Renal cortex interstitium (tissue), 15 donors: ENCODE measurements around the gene ZNF213. TPM values are rescaled to one million over a fixed set of nuclear protein-coding genes. Genes with fewer than 3 reads are reported as not detected.
A peak's percentile ranks its signal among the peaks of the same experiment; 100 is the strongest.

Experiments
- DNase-seq, 11 donors: peaks; one replicate each; pipeline ENCODE4 v3.0.0-alpha.2; 2013; ENCODE audit warnings: low read depth in 9 of 11, low spot score in 4 of 11; ENCODE audit errors: extremely low read depth in 1 of 11
- long read RNA-seq, 16 experiments: transcript quantifications; one replicate each; lab custom pipeline, GENCODE V29; 2026
- polyA plus RNA-seq, 3 donors: library from polyadenylated mRNA; unstranded; fragments of 120-200 nt; gene quantifications; one replicate each; pipeline ENCODE4 v1.2.1, GENCODE V29; 2013; ENCODE audit not compliant: insufficient read length in 3 of 3

ZNF213 gene, protein sequence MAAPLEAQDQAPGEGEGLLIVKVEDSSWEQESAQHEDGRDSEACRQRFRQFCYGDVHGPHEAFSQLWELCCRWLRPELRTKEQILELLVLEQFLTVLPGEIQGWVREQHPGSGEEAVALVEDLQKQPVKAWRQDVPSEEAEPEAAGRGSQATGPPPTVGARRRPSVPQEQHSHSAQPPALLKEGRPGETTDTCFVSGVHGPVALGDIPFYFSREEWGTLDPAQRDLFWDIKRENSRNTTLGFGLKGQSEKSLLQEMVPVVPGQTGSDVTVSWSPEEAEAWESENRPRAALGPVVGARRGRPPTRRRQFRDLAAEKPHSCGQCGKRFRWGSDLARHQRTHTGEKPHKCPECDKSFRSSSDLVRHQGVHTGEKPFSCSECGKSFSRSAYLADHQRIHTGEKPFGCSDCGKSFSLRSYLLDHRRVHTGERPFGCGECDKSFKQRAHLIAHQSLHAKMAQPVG
- polyA plus RNA-seq, result 10 to 100 TPM in 2 of 3 donors, 1 to 10 TPM in 1; 8.6 to 17.5 (median 13.3) TPM
- long read RNA-seq, donor 1, result 0 reads
- long read RNA-seq, donor 2, full-length matches to known transcripts, result 3 of 3 reads
- long read RNA-seq, donor 2, partial matches to known transcripts, result 0 of 3 reads
- long read RNA-seq, donor 2, other reads (novel, unspliced or antisense), result 0 of 3 reads
- long read RNA-seq, donor 3, full-length matches to known transcripts, result 3 of 3 reads
- long read RNA-seq, donor 3, partial matches to known transcripts, result 0 of 3 reads
- long read RNA-seq, donor 3, other reads (novel, unspliced or antisense), result 0 of 3 reads
- long read RNA-seq, donor 4, partial matches to known transcripts, result 16 of 24 reads
- long read RNA-seq, donor 4, other reads (novel, unspliced or antisense), result 7 of 24 reads
- long read RNA-seq, donor 5, result 0 reads
- long read RNA-seq, donor 6, partial matches to known transcripts, result 0 of 4 reads
- long read RNA-seq, donor 6, other reads (novel, unspliced or antisense), result 0 of 4 reads
- long read RNA-seq, donor 7, partial matches to known transcripts, result 0 of 2 reads
- long read RNA-seq, donor 7, other reads (novel, unspliced or antisense), result 0 of 2 reads
- long read RNA-seq, donor 8, result 0 reads
- long read RNA-seq, donor 9, partial matches to known transcripts, result 0 of 2 reads
- long read RNA-seq, donor 9, other reads (novel, unspliced or antisense), result 0 of 2 reads
- long read RNA-seq, donor 10, partial matches to known transcripts, result 0 of 2 reads
- long read RNA-seq, donor 10, other reads (novel, unspliced or antisense), result 0 of 2 reads
- long read RNA-seq, donor 11, partial matches to known transcripts, result 0 of 2 reads
- long read RNA-seq, donor 11, other reads (novel, unspliced or antisense), result 0 of 2 reads
- long read RNA-seq, donor 12, partial matches to known transcripts, result 0 of 2 reads
- long read RNA-seq, donor 12, other reads (novel, unspliced or antisense), result 0 of 2 reads
- long read RNA-seq, donor 13, result 0 reads
- long read RNA-seq, donor 14, partial matches to known transcripts, result 0 of 1 reads
- long read RNA-seq, donor 14, other reads (novel, unspliced or antisense), result 0 of 1 reads
- long read RNA-seq, donor 15, full-length matches to known transcripts, result 1 of 1 reads
- long read RNA-seq, donor 15, partial matches to known transcripts, result 0 of 1 reads
- long read RNA-seq, donor 15, other reads (novel, unspliced or antisense), result 0 of 1 reads
- long read RNA-seq, donor 16, partial matches to known transcripts, result 0 of 7 reads
- long read RNA-seq, donor 16, other reads (novel, unspliced or antisense), result 0 of 7 reads

DNA sequence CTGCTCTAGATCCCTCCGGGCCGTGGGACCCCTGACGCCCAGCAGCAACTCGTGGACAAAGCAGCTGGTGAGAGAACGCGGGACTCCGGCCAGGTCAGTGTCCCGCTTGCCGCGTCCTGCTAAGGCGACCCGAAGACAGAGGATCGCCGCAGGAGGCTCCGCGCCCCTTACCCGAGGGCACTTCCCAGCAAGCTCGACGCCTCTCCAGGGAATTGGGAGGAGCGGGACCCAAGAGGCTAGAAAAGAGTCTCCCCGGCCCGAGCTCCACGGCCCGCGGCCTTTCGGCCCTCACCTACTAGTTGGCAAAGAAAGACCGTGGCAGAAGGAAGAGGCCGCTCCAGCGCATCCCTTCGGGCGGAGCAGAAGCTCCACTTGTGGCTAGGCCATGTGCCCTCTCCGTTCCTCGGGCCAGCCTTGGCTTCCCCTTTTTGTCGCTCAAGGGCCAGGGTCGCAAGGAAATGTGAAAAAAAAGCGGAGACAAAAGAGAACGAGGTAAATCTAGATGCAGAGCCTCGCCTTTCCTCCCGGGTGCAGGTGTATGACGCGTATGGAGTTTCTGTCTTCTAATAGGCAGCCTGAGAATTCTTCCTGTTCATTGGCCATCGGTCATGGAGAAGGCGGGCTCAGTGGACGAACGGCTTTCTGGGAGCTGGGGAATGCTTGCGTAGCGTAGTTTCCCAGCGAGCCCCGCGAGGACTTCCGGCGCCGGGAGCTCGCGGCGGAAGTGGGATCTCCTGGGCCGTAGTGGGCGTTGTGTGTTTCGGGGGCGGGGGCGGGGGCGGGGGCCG, at the start of gene ZNF213:
ZNF213 (plus strand) TSS at position 692 of the 788 bp plus-strand sequence. CDS start 2,252 bp downstream, outside the sequence.
- DNase-seq, result peak in 10 of 11 donors; percentile 94 to 99 (median 97)

DNA sequence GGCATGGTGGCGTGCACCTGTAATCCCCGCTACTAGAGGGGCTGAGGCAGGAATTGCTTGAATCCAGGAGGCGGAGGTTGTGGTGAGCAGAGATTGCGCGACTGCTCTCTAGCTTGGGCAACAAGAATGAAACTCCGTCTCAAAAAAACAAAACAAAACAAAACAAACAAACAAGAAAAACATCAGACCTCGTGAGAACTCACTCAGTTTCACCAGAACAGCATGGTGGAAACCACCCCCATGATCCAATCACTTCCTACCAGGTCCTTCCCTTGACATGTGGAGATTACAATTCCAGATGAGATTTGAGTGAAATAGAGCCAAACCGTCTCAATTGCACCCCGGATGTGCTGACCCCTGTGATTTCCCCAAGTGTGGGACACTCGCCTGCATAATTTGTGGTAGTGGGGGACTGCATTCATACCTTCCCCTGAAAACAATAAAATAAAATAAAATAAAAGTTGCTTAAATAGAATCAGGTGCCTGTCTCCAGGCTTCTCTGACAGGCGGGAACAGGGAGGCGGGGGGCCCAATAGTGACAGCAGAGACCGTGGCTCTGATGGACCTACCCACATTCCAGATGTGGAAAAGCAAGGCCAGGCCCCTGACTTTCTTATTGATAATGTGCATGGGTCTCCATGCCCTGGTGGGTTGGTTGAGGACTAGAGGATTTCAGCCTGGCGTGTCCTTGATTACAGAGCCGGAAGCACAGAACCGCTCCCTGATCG, 48.8 kb upstream of the ZNF213 start:
- DNase-seq, result no peak

DNA sequence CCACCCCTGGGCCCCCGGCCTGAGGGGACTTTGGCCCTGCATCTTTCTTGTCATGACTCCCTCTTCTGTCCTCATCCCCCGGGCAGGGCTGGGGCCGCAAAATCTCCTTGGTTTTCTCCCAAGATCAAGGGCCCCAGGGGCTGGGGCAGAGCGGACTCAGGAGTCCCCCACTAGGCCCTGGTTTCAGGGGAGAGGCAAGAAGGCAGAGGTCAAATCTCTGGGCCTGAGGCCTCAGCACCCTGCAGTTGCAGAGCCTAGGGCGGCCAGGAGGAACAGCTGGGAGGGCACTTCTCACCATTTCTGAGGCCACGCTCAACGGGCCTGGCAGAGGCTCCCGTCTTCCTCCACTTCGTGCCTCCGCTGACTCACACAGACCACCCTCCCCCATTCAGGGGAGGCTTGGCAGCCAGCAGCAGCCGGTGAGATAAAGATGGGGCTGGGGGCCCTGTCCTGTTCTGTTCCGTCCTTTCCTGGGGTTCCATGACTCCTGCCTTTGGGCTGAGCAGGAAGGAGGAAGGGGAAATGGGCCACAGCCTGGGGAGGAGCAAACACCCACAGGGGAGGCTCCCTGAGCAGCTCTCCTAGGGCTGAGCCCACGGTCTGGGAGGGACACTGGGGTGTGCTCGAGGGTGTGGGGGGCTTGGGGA, 48.1 kb upstream of the ZNF213 start:
- no peak for DNase-seq

DNA sequence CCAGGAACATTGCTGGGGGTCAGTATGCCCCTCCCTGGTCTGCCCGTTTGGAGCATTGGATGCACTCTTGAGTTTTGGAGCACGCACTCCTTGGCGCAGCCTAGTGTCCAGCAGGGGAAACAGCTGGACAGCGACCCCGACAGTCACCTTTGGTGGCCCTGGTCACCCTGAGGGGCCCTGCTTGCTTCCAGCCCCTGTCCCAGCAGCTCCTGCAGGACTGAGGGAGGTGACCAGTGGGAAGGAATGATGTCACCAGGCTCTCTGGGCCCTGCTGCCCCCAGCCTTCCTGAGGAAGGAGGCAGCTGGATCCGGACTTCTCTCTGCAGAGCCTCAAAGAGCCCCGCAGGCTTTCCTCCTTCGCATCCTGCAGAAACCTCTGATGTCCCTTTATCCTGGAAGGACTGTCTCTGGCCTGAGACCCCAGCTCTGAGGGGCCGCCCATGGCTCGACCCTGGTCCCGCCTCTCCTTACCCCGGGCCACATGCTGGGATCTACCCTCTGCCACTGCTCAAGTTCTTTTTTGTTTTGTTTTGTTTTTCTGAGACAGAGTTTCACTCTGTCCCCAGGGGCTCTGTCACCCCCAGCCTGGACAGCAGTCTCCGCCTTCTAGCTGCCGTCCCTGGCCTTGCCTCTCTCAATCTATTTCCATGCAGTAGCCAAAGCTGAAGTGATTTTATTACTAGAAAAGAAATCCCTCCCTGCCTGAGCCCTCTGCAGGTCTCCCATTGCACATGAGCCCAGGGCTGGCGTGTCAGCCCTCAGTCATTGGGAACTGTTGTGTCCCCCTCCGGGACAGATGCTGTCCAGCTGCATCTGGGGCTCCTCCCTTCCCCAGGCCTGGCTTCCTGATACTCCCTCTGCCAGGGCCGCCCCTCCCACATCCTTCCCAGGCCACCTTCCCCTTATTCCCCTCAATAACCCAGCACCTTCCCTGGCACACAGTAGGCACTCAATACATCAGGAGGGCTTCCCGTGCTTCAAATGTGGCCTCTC, 47.3 kb upstream of the ZNF213 start:
- peak in 1 of 11 donors; percentile 38 for DNase-seq

DNA sequence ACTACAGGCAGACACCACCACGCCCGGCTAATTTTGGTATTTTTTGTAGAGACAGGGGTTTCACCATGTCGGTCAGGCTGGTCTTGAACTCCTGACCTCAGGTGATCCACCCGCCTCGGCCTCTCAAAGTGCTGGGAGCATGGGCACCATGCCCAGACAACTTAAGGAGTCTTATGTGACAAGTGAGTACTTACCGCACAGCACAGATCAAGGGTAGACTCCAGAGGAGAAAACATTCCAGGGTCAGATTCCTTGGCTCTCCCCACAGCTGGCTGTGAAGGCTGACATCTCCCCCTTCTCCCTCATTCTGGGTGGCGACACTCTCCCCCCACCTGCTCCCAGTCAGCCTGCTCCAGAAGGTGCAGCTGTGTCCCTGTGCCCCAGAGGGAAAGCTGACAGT, 46.4 kb upstream of the ZNF213 start:
- no peak for DNase-seq

DNA sequence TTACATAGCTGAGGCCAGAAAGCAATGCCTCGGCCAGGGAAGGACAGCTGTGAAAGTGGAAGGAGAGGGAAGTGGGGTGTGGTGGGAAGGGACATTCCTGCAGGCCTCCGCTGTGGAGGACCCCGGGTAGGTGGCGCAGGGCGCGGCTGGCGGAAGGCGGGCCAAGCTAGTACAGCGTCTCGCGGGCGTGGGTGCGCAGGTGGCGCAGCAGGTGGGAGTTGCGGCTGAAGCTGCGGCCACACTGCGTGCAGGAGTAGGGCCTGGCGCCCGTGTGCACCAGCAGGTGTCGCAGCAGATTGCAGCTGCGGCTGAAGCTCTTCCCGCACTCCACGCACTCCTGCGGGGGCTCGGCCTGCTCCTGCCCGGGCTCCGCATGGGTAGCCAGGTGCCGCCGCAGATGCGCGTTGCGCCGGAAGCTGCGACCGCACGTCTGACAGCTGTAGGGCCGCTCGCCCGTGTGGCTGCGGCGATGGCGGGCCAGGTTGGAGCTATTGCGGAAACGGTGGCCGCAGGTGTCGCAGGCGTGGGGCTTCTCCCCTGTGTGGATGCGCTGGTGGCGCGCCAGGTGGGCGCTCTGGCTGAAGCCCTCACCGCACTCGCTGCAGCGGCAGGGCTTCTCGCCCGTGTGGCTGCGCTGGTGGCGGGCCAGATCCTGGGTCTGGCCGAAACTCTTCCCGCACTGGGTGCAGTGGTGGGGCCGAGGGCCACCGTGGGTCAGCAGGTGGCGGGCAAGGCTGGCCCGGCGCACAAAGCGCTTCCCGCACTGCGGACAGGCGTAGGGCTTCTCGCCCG, 45.7 kb upstream of the ZNF213 start:
- DNase-seq, result no peak

DNA sequence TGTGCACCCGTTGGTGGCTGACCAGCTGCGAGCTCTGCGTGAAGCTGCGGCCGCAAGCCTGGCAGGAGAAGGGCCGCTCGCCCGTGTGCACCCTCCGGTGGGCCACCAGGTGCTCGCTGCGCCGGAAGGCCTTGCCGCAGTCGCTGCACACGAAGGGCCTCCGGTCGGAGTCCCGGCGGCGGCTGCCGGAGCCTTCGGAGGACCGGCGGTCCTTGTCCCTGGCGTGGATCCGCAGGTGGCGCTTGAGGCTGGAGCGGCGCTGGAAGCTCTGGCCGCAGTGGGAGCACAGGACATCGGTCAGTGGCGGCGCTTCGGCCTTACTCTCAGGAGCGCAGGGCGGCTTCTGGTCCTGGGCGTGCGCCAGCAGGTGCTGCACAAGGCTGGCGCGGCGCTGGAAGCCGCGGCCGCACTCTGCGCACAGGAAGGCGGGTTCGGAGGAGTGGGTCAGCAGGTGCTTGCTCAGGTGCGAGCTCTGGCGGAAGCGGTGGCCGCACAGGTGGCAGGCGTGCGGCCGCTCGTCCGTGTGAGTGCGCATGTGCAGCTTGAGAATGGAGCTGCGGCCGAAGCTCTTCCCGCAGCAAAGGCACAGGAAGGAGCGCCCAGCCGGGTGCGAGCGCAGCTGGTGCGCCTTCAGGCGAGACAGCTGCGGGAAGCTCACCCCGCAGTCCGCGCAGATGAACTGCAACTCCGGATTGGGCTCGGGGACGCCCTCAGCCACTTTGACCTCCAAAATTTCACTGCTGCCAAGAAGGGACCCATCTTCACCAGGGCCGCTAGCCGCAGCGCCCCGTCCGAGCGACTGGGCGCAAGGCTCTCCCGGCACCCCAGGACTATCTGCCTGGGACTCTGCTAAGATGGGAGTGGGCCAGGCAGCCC, 44.9 kb upstream of the ZNF213 start:
- no peak for DNase-seq

DNA sequence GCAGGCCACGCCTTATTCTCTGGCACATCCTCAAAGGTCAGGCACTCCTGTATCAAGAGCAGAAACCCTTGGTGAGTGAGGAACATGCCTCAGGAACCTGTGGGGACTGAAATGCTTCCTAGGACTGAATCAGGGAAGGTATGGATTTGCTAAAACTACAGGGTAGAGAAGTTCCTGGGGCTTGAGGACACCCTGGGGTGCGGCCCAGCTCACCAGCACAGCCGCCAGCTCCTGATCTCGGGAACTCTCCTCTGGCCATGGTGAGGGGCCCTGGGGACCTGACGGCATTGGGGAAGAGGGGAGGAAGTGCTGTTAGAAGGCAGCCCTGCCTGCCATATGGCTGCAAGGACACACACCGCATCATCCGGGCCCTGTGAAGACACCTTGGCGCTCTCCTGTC, 43.3 kb upstream of the ZNF213 start:
- no peak for DNase-seq

DNA sequence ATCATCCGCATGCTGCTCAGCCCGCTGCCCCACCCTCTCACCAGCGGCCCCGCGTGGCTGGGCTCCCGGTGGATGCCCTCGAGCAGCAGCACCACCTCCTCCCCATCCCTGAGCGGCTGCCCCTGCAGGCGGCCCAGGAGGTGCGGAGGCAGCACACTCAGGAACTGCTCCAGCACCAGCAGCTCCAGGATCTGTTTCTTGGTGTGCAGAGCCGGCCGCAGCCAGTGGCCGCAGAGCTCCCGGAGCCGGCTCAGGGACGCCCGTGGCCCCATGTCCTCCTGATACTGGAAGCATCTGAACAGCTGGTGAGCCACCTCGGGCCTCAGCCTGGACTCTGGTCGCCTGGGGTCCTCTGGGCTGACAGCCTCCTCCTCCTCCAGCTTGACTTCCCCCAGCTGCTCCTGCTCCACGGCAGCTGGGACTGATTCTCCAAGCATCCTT, 42.3 kb upstream of the ZNF213 start:
- DNase-seq, result peak in 3 of 11 donors; percentile 41 to 63 (median 45)

DNA sequence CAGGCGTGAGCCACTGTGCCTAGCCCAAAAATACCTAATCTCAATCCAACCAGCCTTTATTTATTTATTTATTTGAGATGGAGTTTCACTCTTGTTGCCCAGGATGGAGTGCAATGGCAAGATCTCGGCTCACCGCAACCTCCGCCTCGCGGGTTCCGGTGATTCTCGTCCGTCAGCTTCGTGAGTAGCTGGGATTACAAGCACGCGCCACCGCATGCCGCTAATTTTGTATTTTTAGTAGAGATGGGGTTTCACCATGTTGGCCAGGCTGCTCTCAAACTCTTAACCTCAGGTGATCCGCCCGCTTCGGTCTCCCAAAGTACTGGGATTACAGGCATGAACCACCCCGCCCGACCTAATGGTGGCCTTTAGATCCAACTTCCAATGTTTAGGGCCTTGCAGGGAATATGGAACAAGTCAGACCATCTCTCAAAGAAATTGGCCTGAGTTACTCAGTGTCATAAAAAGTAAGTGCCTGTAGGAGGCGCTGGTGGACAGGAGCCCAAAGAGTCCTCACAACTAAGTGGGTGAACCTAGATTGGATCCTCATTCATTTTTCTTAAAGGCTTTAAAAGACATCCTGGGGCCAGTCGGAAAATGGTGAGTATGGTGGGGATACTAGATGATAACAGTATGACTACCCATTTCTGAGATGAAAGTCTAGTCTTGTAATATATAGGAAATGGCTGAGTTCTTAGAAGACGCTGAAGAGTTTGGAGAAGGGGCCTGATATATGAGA, 40.4 kb upstream of the ZNF213 start:
- no peak for DNase-seq

DNA sequence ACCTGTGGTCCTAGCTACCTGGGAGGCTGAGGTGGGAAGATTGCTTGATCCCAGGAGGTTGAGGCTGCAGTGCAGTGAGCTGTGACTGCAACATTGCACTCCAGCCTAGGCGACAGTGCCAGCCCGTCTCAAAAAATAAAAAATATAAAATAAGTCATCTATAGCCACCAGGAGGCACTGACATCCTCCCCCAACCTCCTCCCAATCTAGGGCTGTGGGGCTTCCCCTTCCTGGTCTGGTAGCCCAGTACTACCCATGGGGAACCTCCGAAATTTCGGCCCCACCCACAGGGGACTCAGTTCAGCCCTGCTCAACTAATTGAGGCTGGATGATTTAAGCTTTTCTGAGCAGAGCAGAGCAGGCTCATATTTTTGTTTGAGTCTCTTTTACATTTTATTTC, 39.0 kb upstream of the ZNF213 start:
- DNase-seq, result no peak

DNA sequence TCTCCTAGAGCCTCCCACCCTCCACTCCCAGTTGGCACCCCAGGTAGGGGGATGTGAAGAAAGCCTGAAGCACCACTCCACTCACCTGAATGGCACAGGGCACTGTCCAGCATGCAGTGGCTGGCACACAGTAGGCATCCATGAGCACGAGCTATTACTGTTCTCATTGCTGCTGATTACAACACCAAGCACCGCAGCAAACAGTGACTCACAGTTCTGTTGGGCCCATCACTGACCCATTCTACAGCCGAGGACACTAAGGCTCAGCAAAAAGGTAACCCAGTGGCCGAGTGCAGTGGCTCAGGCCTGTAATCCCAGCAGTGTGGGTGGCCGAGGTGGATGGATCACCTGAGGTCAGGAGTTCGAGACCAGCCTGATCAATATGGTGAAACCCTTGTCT, 38.5 kb upstream of the ZNF213 start:
- no peak for DNase-seq

DNA sequence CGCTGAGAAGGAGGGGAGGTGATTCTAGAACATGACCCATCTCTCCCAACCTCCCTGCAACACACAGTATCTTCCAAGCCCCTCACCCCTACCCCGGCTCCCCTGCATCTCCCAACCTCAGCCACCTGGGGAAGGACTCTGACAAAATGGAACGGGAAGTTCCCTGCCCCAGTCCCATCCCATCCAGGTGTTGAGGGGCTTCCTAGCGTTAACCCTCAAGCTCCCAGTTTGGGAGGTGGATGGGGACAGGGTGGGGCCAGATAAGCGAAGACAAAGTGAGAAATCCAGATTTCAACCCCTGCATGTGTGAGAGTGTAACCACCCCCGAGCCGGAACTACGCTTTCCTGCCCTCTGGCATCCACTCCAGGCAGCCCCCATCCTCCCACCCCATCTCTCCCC, 37.6 kb upstream of the ZNF213 start:
- no peak for DNase-seq
